ENCODE results near the gene RAD51D.
"Not testable (repeated sequence)": the region's sequence is repeated elsewhere in the genome, so short reads cannot be mapped to it uniquely, and the experiment has no call there.

RAD51D gene

DNA sequence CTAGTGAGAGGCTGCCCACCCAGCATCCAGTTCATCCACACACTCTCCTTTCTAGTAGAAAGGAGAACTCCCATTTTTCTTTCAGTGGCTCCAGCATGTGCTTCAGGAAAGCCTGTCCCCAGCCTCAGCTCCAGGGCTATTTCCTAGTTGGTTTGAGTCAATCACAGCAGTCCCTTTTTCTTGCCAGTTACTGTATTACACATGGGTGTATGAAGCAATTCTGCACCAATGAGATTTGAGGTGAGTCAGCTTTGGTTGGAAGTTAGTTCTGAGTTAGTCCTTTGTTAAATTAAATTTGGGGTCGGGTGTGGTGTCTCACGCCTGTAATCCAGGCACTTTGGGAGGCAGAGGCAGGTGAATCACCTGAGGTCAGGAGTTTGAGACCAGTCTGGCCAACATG is 24.8 kb downstream of the RAD51D start:
- H2BK120ac ChIP-seq (ENCODE audit: low read depth, low read length): no peak overlapping the region
- H3K36me3 ChIP-seq (ENCODE audit: control insufficient read depth in 1 of 2, insufficient read depth in 2 of 2, low read depth in 1 of 2, low read length in 2 of 2): peaks cover 10 to 15% of the 10 kb centered on the region in 2 experiments
- H2BK12ac ChIP-seq (ENCODE audit: low read length in 2 of 2): no peak overlapping the region
- peak overlapping the region; percentile 44 for H3K9ac ChIP-seq (ENCODE audit: low read length)
- H2AK5ac ChIP-seq (ENCODE audit: low read length, severe bottlenecking): no peak overlapping the region
- peaks cover 2% of the 10 kb centered on the region for H3K79me1 ChIP-seq (replicated peaks; ENCODE audit: low read length, poor library complexity, severe bottlenecking)
- H2BK5ac ChIP-seq (ENCODE audit: low read depth, low read length, poor library complexity, severe bottlenecking): no peak overlapping the region
- WGBS: 82% methylated on average over 2 of the region's 2 CpGs
- no peak overlapping the region for H3K14ac ChIP-seq (ENCODE audit: low read length in 2 of 2)
- H4K91ac ChIP-seq (ENCODE audit: low read length): no peak overlapping the region
- H3K18ac ChIP-seq (ENCODE audit: low read depth in 1 of 2, low read length in 2 of 2): no peak overlapping the region
- H3K4me1 ChIP-seq (ENCODE audit: control insufficient read depth, insufficient read depth, low read depth, low read length): peaks cover under 1% of the 10 kb centered on the region
- H4K8ac ChIP-seq (ENCODE audit: low read length): no peak overlapping the region
- H2AFZ ChIP-seq (ENCODE audit: low read depth, low read length): no peak overlapping the region
- H3K4ac ChIP-seq (ENCODE audit: low read depth in 1 of 2, low read length in 2 of 2): no peak overlapping the region
- no peaks in the 10 kb centered on the region for H3K27me3 ChIP-seq (ENCODE audit: control insufficient read depth in 1 of 2, insufficient read depth in 1 of 2, low read length in 2 of 2)
- peak; percentile 81 for DNase-seq
- no peak overlapping the region for H3K23ac ChIP-seq (ENCODE audit: low read length in 2 of 2)
- no peaks in the 10 kb centered on the region for H3K9me3 ChIP-seq (ENCODE audit: control insufficient read depth, low read length)
- H3K4me2 ChIP-seq (ENCODE audit: low read length, poor library complexity, severe bottlenecking): no peak overlapping the region
- no peak overlapping the region for H3K27ac ChIP-seq (ENCODE audit: low read length, poor library complexity, severe bottlenecking)
- no peak overlapping the region for H3K4me3 ChIP-seq (ENCODE audit: insufficient read depth in 1 of 2, low read depth in 1 of 2, low read length in 2 of 2)
- no peak overlapping the region for H2BK15ac ChIP-seq (ENCODE audit: low read depth, poor library complexity, severe bottlenecking)

GRCh38 chr17:35090707-35091106 is 29.0 kb downstream of the RAD51D start:
- H3K4me1 ChIP-seq (ENCODE audit: control insufficient read depth, insufficient read depth, low read depth, low read length): peaks cover 12% of the 10 kb centered on the region
- not testable (repeated sequence) for H2AFZ ChIP-seq (ENCODE audit: low read depth, low read length); H3K23ac ChIP-seq (ENCODE audit: low read length in 2 of 2); H3K27ac ChIP-seq (ENCODE audit: low read length, poor library complexity, severe bottlenecking); H4K8ac ChIP-seq (ENCODE audit: low read length); H3K14ac ChIP-seq (ENCODE audit: low read length in 2 of 2); H3K36me3 ChIP-seq (ENCODE audit: control insufficient read depth in 1 of 2, insufficient read depth in 2 of 2, low read depth in 1 of 2, low read length in 2 of 2); H2AK5ac ChIP-seq (ENCODE audit: low read length, severe bottlenecking); H3K4me2 ChIP-seq (ENCODE audit: low read length, poor library complexity, severe bottlenecking); H4K91ac ChIP-seq (ENCODE audit: low read length); H2BK12ac ChIP-seq (ENCODE audit: low read length in 2 of 2); H3K18ac ChIP-seq (ENCODE audit: low read depth in 1 of 2, low read length in 2 of 2); DNase-seq; H3K9ac ChIP-seq (ENCODE audit: low read length); H3K4ac ChIP-seq (ENCODE audit: low read depth in 1 of 2, low read length in 2 of 2); H3K9me3 ChIP-seq (ENCODE audit: control insufficient read depth, low read length); H2BK15ac ChIP-seq (ENCODE audit: low read depth, poor library complexity, severe bottlenecking); H2BK5ac ChIP-seq (ENCODE audit: low read depth, low read length, poor library complexity, severe bottlenecking); H3K79me1 ChIP-seq (replicated peaks; ENCODE audit: low read length, poor library complexity, severe bottlenecking); H3K4me3 ChIP-seq (ENCODE audit: insufficient read depth in 1 of 2, low read depth in 1 of 2, low read length in 2 of 2); H3K27me3 ChIP-seq (ENCODE audit: control insufficient read depth in 1 of 2, insufficient read depth in 1 of 2, low read length in 2 of 2); H2BK120ac ChIP-seq (ENCODE audit: low read depth, low read length)
- 95% methylated on average over 8 of the region's 11 CpGs for WGBS

DNA sequence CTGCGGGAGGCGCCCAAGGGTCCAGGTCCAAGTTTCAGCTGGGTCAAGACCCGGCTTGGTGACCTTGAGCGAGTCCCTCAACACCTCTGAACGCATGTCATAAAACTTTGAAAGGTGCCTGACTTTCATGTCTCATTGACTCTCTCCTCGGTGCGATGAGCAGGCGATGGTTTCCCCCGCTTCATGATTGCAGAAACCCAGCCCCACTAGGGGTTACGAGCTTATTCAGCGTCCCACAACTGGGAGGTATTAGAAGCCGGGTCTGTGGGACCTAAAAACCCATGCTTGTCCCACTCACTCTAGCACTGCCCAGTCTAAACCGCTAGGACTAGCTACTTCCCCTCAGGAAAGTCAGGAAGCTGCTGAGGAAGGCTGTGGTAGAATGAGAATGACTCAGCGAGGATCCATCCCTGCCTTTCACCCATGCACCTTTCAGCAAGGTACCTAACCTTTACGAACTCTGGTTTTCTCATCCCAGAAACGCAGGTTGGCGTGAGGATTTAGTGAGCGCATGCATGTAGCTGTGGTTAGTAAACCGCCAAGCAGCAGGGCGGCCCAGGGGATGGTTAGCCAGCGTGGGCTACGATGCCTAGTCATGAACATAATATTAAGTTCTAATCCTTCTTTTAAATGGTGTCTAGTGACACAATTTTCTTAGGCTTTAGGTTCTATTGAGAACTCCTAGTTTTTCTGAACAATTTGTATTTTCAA is 29.9 kb downstream of the RAD51D start:
- H2BK15ac ChIP-seq (ENCODE audit: low read depth, poor library complexity, severe bottlenecking): no peak overlapping the region
- no peak overlapping the region for H2BK120ac ChIP-seq (ENCODE audit: low read depth, low read length)
- peak overlapping the region in 1 of 2 experiments; percentile 82 for H3K4ac ChIP-seq (ENCODE audit: low read depth in 1 of 2, low read length in 2 of 2)
- peak overlapping the region in 1 of 2 experiments; percentile 68 for H2BK12ac ChIP-seq (ENCODE audit: low read length in 2 of 2)
- H3K14ac ChIP-seq (ENCODE audit: low read length in 2 of 2): no peak overlapping the region
- peak overlapping the region; percentile 46 for H4K91ac ChIP-seq (ENCODE audit: low read length)
- no peaks in the 10 kb centered on the region for H3K9me3 ChIP-seq (ENCODE audit: control insufficient read depth, low read length)
- peaks cover 13% of the 10 kb centered on the region for H3K4me1 ChIP-seq (ENCODE audit: control insufficient read depth, insufficient read depth, low read depth, low read length)
- peak overlapping the region; percentile 84 for H4K8ac ChIP-seq (ENCODE audit: low read length)
- H3K79me1 ChIP-seq (replicated peaks; ENCODE audit: low read length, poor library complexity, severe bottlenecking): peaks cover 3% of the 10 kb centered on the region
- no peaks in the 10 kb centered on the region for H3K36me3 ChIP-seq (ENCODE audit: control insufficient read depth in 1 of 2, insufficient read depth in 2 of 2, low read depth in 1 of 2, low read length in 2 of 2)
- peak overlapping the region; percentile 62 for H3K4me2 ChIP-seq (ENCODE audit: low read length, poor library complexity, severe bottlenecking)
- peak overlapping the region; percentile 78 for H3K9ac ChIP-seq (ENCODE audit: low read length)
- H3K27ac ChIP-seq (ENCODE audit: low read length, poor library complexity, severe bottlenecking): peak overlapping the region; percentile 65
- no peak overlapping the region for H3K23ac ChIP-seq (ENCODE audit: low read length in 2 of 2)
- H2BK5ac ChIP-seq (ENCODE audit: low read depth, low read length, poor library complexity, severe bottlenecking): no peak overlapping the region
- H3K18ac ChIP-seq (ENCODE audit: low read depth in 1 of 2, low read length in 2 of 2): peak overlapping the region; percentile 16 to 85
- H2AK5ac ChIP-seq (ENCODE audit: low read length, severe bottlenecking): no peak overlapping the region
- H2AFZ ChIP-seq (ENCODE audit: low read depth, low read length): peak overlapping the region; percentile 78
- peak; percentile 73 for DNase-seq
- H3K27me3 ChIP-seq (ENCODE audit: control insufficient read depth in 1 of 2, insufficient read depth in 1 of 2, low read length in 2 of 2): no peaks in the 10 kb centered on the region
- 45% methylated on average over 20 of the region's 22 CpGs for WGBS
- H3K4me3 ChIP-seq (ENCODE audit: insufficient read depth in 1 of 2, low read depth in 1 of 2, low read length in 2 of 2): peak overlapping the region; percentile 27 to 67

DNA sequence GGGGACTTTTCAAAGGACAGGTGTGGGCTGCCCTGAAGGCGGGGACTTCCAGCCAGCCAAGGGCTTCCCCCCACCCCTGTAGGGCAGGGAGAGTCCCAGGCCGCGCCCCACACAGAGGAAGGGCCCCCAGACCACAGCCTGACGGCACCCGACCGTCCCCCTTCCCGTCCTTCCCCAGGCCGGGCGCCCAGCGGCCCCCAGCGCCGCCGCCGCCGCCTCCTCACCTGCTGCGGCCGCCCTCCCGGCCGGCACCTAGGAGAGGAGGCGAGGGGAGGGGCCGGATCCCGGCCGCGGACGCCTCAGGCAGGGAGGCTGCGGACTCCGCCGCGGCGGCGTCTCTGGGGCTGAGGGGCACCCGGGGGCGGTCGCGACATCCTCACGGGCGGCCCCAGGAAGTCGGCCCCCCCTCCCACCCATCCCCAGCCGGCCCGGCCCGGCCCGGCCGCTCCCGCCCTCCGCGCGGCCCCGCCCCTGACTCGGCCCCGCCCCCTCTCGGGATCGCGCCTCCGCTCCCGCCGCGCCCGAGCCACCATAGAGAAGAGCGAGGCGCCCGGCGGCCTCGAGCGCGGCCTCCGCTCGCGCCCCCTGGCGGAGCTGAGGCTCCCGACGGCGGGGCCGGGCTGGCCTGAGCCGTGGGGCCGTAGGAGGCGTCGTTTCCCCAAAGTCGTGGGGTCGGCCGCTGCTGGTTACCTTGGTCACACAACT is 30.6 kb downstream of the RAD51D start:
- Histone ChIP-seq H3K14ac (ENCODE audit: low read length in 2 of 2) (peak overlapping the region in 1 of 2 experiments; percentile 87), H2AK5ac (ENCODE audit: low read length, severe bottlenecking) (peak overlapping the region; percentile 60), H2AFZ (ENCODE audit: low read depth, low read length) (peak overlapping the region; percentile 86), H3K4me3 (ENCODE audit: insufficient read depth in 1 of 2, low read depth in 1 of 2, low read length in 2 of 2) (peak overlapping the region; percentile 85 to 86), H3K4me1 (ENCODE audit: control insufficient read depth, insufficient read depth, low read depth, low read length) (peaks cover 17% of the 10 kb centered on the region), H3K23ac (ENCODE audit: low read length in 2 of 2) (peak overlapping the region in 1 of 2 experiments; percentile 86), H3K4me2 (ENCODE audit: low read length, poor library complexity, severe bottlenecking) (peak overlapping the region; percentile 86), H3K4ac (ENCODE audit: low read depth in 1 of 2, low read length in 2 of 2) (peak overlapping the region; percentile 83 to 97), H3K36me3 (ENCODE audit: control insufficient read depth in 1 of 2, insufficient read depth in 2 of 2, low read depth in 1 of 2, low read length in 2 of 2) (no peaks in the 10 kb centered on the region), H2BK15ac (ENCODE audit: low read depth, poor library complexity, severe bottlenecking) (peak overlapping the region; percentile 97), H4K91ac (ENCODE audit: low read length) (peak overlapping the region; percentile 98), H3K27me3 (ENCODE audit: control insufficient read depth in 1 of 2, insufficient read depth in 1 of 2, low read length in 2 of 2) (no peaks in the 10 kb centered on the region), H3K9ac (ENCODE audit: low read length) (peak overlapping the region; percentile 85), H3K79me1 (replicated peaks; ENCODE audit: low read length, poor library complexity, severe bottlenecking) (peaks cover 3% of the 10 kb centered on the region), H3K27ac (ENCODE audit: low read length, poor library complexity, severe bottlenecking) (peak overlapping the region; percentile 91), H2BK12ac (ENCODE audit: low read length in 2 of 2) (peak overlapping the region; percentile 57 to 83), H2BK120ac (ENCODE audit: low read depth, low read length) (peak overlapping the region; percentile 94), H3K18ac (ENCODE audit: low read depth in 1 of 2, low read length in 2 of 2) (peak overlapping the region; percentile 92 to 93), H3K9me3 (ENCODE audit: control insufficient read depth, low read length) (no peaks in the 10 kb centered on the region), H4K8ac (ENCODE audit: low read length) (peak overlapping the region; percentile 85), H2BK5ac (ENCODE audit: low read depth, low read length, poor library complexity, severe bottlenecking) (peak overlapping the region; percentile 89)
- DNase-seq: peak; percentile 79
- WGBS: under 1% methylated on average over 39 of the region's 80 CpGs

All from mesenchymal stem cell (in vitro differentiated cells and primary cell).